SK-N-SH (cell line): ENCODE measurements around the gene PLEKHG3. TPM values are rescaled to one million over a fixed set of nuclear protein-coding genes. Genes with fewer than 3 reads are reported as not detected.

Experiments
- CHD2 ChIP-seq: fragments of 150-350 bp; IDR thresholded peaks from 2 replicates; pipeline ENCODE4 v1.6.1; 2018; ENCODE audit warnings: low read length; ENCODE audit not compliant: partially characterized antibody
- CTCF ChIP-seq: fragments of 200-600 bp; sonication (generic); IDR thresholded peaks from 2 replicates; pipeline ENCODE4 v1.6.1; 2017; ENCODE audit warnings: antibody characterized with exemption, mild to moderate bottlenecking, moderate library complexity
- EZH2phosphoT487 ChIP-seq: fragments of 200-600 bp; sonication (generic); IDR thresholded peaks from 2 replicates; pipeline ENCODE4 v1.6.1; 2017; ENCODE audit warnings: low read depth, mixed run types, mild to moderate bottlenecking, antibody characterized with exemption, moderate library complexity, borderline replicate concordance
- FOSL2 ChIP-seq: IDR thresholded peaks from 2 replicates; pipeline ENCODE4 v1.4.0; 2012; ENCODE audit warnings: low read depth, mild to moderate bottlenecking, moderate library complexity, borderline replicate concordance
- GABPA ChIP-seq: IDR thresholded peaks from 2 replicates; pipeline ENCODE4 v1.4.0; 2012; ENCODE audit warnings: low read depth, mild to moderate bottlenecking
- GATA2 ChIP-seq: sonication (generic); formaldehyde crosslinking; IDR thresholded peaks from 2 replicates; pipeline ENCODE4 v1.5.0; 2020; ENCODE audit warnings: mild to moderate bottlenecking, missing genetic modification reagents
- JUND ChIP-seq: IDR thresholded peaks from 2 replicates; pipeline ENCODE4 v1.4.0; 2012
- MAX ChIP-seq: IDR thresholded peaks from 2 replicates; pipeline ENCODE4 v1.4.0; 2012; ENCODE audit warnings: low read depth
- MEF2A ChIP-seq: IDR thresholded peaks from 2 replicates; pipeline ENCODE4 v1.4.0; 2012; ENCODE audit warnings: low read depth, borderline replicate concordance
- MXI1 ChIP-seq: IDR thresholded peaks from 2 replicates; pipeline ENCODE4 v1.6.1; 2012; ENCODE audit warnings: mild to moderate bottlenecking, low read depth, low read length, improper control_type of control experiment
- NFIC ChIP-seq: IDR thresholded peaks from 2 replicates; pipeline ENCODE4 v1.4.0; 2012; ENCODE audit warnings: borderline replicate concordance
- PBX3 ChIP-seq: IDR thresholded peaks from 2 replicates; pipeline ENCODE4; 2012
- POLR2AphosphoS5 ChIP-seq: IDR thresholded peaks from 2 replicates; pipeline ENCODE4 v1.6.1; 2012; ENCODE audit warnings: low read depth, low read length
- RAD21 ChIP-seq: IDR thresholded peaks from 2 replicates; pipeline ENCODE4 v1.6.1; 2012; ENCODE audit warnings: mild to moderate bottlenecking, low read length
- RCOR1 ChIP-seq: fragments of 150-350 bp; IDR thresholded peaks from 2 replicates; pipeline ENCODE4 v1.6.1; 2017; ENCODE audit warnings: antibody characterized with exemption, low read length
- REST ChIP-seq: IDR thresholded peaks from 2 replicates; pipeline ENCODE4 v1.6.1; 2012; ENCODE audit warnings: mild to moderate bottlenecking, low read depth, low read length, moderate library complexity
- RFX5 ChIP-seq: IDR thresholded peaks from 2 replicates; pipeline ENCODE4 v1.6.1; 2012; ENCODE audit warnings: mild to moderate bottlenecking, improper control_type of control experiment, low read length
- TAF1 ChIP-seq: IDR thresholded peaks from 2 replicates; pipeline ENCODE4 v1.6.1; 2012; ENCODE audit warnings: low read depth, mild to moderate bottlenecking, low read length, moderate library complexity, borderline replicate concordance
- TCF12 ChIP-seq: IDR thresholded peaks from 2 replicates; pipeline ENCODE4 v1.4.0; 2012
- USF2 ChIP-seq: fragments of 150-350 bp; IDR thresholded peaks from 2 replicates; pipeline ENCODE4 v1.6.1; 2017; ENCODE audit warnings: antibody characterized with exemption, low read length, low read depth, borderline replicate concordance
- YY1 ChIP-seq: IDR thresholded peaks from 2 replicates; pipeline ENCODE4 v1.4.0; 2012; ENCODE audit warnings: low read depth, mild to moderate bottlenecking
- polyA plus RNA-seq, 3 experiments: library from polyadenylated mRNA; depleted of rRNA; stranded (reverse); fragments of >200 nt; gene quantifications; 2 replicates each; pipeline ENCODE4 v1.2.3, GENCODE V29; 2012

The PLEKHG3 gene
- polyA plus RNA-seq, 1 of the 3 experiments (the other 2 are of a cell fraction), result 5.1 TPM

GRCh38 chr14:64762044-64763034, 58.1 kb downstream of the PLEKHG3 start (continued):
- TF ChIP-seq TCF12, result peak; percentile 66
- TF ChIP-seq RAD21, result no peak; the same call in 1 of the 2 replicates
- TF ChIP-seq NFIC, result peak; percentile 89
- TF ChIP-seq TAF1, result no peak
- no peak for TF ChIP-seq REST
- TF ChIP-seq POLR2AphosphoS5, result peak; percentile 34; the same call in 1 of the 2 replicates
- 0 out of 2 replicates have a peak, but pooled peaks have one; percentile 18 for TF ChIP-seq RCOR1
- no peak; the same call in 1 of the 2 replicates for TF ChIP-seq MAX
- no peak for TF ChIP-seq MEF2A
- TF ChIP-seq PBX3, result no peak; the same call in 1 of the 2 replicates
- no peak for TF ChIP-seq YY1
- TF ChIP-seq CHD2, result no peak
- TF ChIP-seq GATA2 (CRISPR knock-in tag), result peak; percentile 91
- TF ChIP-seq EZH2phosphoT487, result no peak
- peak; percentile 78; the same call in 1 of the 2 replicates for TF ChIP-seq RFX5
- no peak for TF ChIP-seq USF2
- no peak for TF ChIP-seq FOSL2
- TF ChIP-seq MXI1, result no peak; the same call in 1 of the 2 replicates
- no peak for TF ChIP-seq CTCF
- no peak for TF ChIP-seq JUND
- no peak for TF ChIP-seq GABPA
